DND-41 (cell line): ENCODE results near the gene RHBDF2.

Experiments
- CTCF ChIP-seq: IDR thresholded peaks from 2 replicates; pipeline ENCODE4 v1.5.1; 2012; ENCODE audit warnings: borderline replicate concordance, low read length, moderate library complexity, mild to moderate bottlenecking; ENCODE audit not compliant: poor library complexity, severe bottlenecking; ENCODE audit errors: extremely low read depth
- EZH2 ChIP-seq: IDR thresholded peaks from 3 replicates; pipeline ENCODE4 v1.6.1; 2012; ENCODE audit warnings: borderline replicate concordance, low read depth, mild to moderate bottlenecking, moderate library complexity, low read length, inconsistent platforms; ENCODE audit not compliant: severe bottlenecking

GRCh38 chr17:76422406-76422805 is 78.8 kb downstream of the RHBDF2 start:
- TF ChIP-seq EZH2 = no peak
- no peak for TF ChIP-seq CTCF
